ENCODE results near the gene MORN1.

DNA sequence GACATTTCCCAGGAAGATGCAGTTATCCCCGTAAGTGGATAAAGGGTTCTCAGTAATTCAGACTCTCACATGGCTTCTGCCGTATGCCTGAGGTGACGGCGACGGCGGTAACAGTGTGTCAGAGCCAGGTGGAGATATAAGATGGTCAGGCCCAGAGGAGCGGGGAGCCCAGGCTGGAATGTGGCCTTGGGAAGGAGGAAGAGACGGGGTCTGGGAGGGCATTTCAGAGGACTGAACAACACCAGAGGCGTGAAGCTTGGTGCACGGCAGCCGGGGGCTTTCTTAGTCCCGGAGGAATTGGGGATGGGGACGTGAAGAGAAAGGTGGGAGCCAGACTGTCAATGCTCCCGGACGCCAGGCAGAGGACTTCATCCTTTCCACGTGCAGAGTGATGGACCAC lies 1.3 kb upstream of the MORN1 start:
- TF ChIP-seq, protein P1, sequence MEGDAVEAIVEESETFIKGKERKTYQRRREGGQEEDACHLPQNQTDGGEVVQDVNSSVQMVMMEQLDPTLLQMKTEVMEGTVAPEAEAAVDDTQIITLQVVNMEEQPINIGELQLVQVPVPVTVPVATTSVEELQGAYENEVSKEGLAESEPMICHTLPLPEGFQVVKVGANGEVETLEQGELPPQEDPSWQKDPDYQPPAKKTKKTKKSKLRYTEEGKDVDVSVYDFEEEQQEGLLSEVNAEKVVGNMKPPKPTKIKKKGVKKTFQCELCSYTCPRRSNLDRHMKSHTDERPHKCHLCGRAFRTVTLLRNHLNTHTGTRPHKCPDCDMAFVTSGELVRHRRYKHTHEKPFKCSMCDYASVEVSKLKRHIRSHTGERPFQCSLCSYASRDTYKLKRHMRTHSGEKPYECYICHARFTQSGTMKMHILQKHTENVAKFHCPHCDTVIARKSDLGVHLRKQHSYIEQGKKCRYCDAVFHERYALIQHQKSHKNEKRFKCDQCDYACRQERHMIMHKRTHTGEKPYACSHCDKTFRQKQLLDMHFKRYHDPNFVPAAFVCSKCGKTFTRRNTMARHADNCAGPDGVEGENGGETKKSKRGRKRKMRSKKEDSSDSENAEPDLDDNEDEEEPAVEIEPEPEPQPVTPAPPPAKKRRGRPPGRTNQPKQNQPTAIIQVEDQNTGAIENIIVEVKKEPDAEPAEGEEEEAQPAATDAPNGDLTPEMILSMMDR (IDR thresholded peaks at IDR 0.05 in 2 of 3, conservative IDR thresholded peaks at IDR 0.05 in 1 of 3; ENCODE audit: control insufficient read depth in 2 of 3, extremely low read depth in 1 of 3, insufficient read depth in 1 of 3, low read depth in 3 of 3, low read length in 3 of 3): no peak
- TF ChIP-seq TCF7 (IDR thresholded peaks at IDR 0.05; ENCODE audit: borderline replicate concordance) (no peak), NR2C2 (IDR thresholded peaks at IDR 0.05; ENCODE audit: borderline replicate concordance, control insufficient read depth, insufficient read length, low read depth) (no peak), RAD21 (IDR thresholded peaks at IDR 0.05; ENCODE audit: insufficient read depth, low read depth, low read length) (no peak), POLR2A (IDR thresholded peaks at IDR 0.05; ENCODE audit: low read depth, low read length) (no peak), EGR1 (IDR thresholded peaks at IDR 0.05; ENCODE audit: borderline replicate concordance in 1 of 2, low read depth in 2 of 2, low read length in 2 of 2) (no peak), YBX1 (IDR thresholded peaks at IDR 0.05) (no peak), YY1 (IDR thresholded peaks at IDR 0.05; ENCODE audit: low read depth, low read length) (no peak)
- TF ChIP-seq, protein P2, sequence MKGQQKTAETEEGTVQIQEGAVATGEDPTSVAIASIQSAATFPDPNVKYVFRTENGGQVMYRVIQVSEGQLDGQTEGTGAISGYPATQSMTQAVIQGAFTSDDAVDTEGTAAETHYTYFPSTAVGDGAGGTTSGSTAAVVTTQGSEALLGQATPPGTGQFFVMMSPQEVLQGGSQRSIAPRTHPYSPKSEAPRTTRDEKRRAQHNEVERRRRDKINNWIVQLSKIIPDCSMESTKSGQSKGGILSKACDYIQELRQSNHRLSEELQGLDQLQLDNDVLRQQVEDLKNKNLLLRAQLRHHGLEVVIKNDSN (IDR thresholded peaks at IDR 0.05; ENCODE audit: borderline replicate concordance, extremely low read length, insufficient read depth, low read depth, low read length): no peak
- TF ChIP-seq, protein P3, sequence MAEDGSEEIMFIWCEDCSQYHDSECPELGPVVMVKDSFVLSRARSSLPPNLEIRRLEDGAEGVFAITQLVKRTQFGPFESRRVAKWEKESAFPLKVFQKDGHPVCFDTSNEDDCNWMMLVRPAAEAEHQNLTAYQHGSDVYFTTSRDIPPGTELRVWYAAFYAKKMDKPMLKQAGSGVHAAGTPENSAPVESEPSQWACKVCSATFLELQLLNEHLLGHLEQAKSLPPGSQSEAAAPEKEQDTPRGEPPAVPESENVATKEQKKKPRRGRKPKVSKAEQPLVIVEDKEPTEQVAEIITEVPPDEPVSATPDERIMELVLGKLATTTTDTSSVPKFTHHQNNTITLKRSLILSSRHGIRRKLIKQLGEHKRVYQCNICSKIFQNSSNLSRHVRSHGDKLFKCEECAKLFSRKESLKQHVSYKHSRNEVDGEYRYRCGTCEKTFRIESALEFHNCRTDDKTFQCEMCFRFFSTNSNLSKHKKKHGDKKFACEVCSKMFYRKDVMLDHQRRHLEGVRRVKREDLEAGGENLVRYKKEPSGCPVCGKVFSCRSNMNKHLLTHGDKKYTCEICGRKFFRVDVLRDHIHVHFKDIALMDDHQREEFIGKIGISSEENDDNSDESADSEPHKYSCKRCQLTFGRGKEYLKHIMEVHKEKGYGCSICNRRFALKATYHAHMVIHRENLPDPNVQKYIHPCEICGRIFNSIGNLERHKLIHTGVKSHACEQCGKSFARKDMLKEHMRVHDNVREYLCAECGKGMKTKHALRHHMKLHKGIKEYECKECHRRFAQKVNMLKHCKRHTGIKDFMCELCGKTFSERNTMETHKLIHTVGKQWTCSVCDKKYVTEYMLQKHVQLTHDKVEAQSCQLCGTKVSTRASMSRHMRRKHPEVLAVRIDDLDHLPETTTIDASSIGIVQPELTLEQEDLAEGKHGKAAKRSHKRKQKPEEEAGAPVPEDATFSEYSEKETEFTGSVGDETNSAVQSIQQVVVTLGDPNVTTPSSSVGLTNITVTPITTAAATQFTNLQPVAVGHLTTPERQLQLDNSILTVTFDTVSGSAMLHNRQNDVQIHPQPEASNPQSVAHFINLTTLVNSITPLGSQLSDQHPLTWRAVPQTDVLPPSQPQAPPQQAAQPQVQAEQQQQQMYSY (CRISPR knock-in tag; IDR thresholded peaks at IDR 0.05): no peak

All from GM12878 (cell line).